Thyroid gland (tissue), 4 donors: ENCODE measurements around the gene LIG3.

Experiments used
- POLR2A ChIP-seq, 2 donors: fragments of 450-650 bp; IDR thresholded peaks; one replicate each; pipeline ENCODE4 v1.6.1; 2017; ENCODE audit warnings: antibody characterized with exemption in 2 of 2, mild to moderate bottlenecking in 2 of 2, moderate library complexity in 1 of 2
- TF ChIP-seq, protein P1 (sequence below), 6 experiments: fragments of 200-600 bp in 3 of 6; fragments of 450-650 bp in 3 of 6; sonication (generic) in 3 of 6; IDR thresholded peaks; one replicate each; pipeline ENCODE4 v1.5.1; 2016 to 2019; ENCODE audit warnings: antibody characterized with exemption in 6 of 6, mild to moderate bottlenecking in 2 of 6, inconsistent platforms in 1 of 6, moderate library complexity in 1 of 6

- TF ChIP-seq, protein P1, sequence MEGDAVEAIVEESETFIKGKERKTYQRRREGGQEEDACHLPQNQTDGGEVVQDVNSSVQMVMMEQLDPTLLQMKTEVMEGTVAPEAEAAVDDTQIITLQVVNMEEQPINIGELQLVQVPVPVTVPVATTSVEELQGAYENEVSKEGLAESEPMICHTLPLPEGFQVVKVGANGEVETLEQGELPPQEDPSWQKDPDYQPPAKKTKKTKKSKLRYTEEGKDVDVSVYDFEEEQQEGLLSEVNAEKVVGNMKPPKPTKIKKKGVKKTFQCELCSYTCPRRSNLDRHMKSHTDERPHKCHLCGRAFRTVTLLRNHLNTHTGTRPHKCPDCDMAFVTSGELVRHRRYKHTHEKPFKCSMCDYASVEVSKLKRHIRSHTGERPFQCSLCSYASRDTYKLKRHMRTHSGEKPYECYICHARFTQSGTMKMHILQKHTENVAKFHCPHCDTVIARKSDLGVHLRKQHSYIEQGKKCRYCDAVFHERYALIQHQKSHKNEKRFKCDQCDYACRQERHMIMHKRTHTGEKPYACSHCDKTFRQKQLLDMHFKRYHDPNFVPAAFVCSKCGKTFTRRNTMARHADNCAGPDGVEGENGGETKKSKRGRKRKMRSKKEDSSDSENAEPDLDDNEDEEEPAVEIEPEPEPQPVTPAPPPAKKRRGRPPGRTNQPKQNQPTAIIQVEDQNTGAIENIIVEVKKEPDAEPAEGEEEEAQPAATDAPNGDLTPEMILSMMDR (IDR thresholded peaks at IDR 0.05), result no peak
- no peak for TF ChIP-seq POLR2A (IDR thresholded peaks at IDR 0.05)
Measured at GRCh38 chr17:34979153-34979552, 1.2 kb upstream of the LIG3 start.
